GM23338 (cell line): ENCODE results near the gene TRIO. TPM values are rescaled to one million over a fixed set of nuclear protein-coding genes. Genes with fewer than 3 reads are reported as not detected.

Experiments
- POLR2AphosphoS5 ChIP-seq: IDR thresholded peaks from 2 replicates; pipeline ENCODE4 v1.6.1; 2016; ENCODE audit warnings: antibody characterized with exemption, low read depth
- REST ChIP-seq: IDR thresholded peaks from one replicate; pipeline ENCODE4 v1.6.1; 2018; ENCODE audit warnings: antibody characterized with exemption; ENCODE audit not compliant: unreplicated experiment
- ZNF114 ChIP-seq: fragments of 250-450 bp; sonication (Bioruptor Pico); IDR thresholded peaks from 2 replicates; pipeline ENCODE4 v1.5.0; 2020; ENCODE audit warnings: mild to moderate bottlenecking, moderate library complexity
- polyA plus RNA-seq: library from polyadenylated mRNA; unstranded; fragments of >200 nt; fragmentation: Nextera tagmentation; extraction: Ambion mirVana; gene quantifications from 2 replicates; pipeline ENCODE4 v1.2.1, GENCODE V29; 2016
- total RNA-seq: library from RNA; depleted of rRNA; stranded (reverse); fragments of >200 nt; shearing (Covaris generic); gene quantifications from 2 replicates; pipeline ENCODE4 v1.2.3, GENCODE V29; 2014
- TF ChIP-seq, protein P1 (sequence below): fragments of 250-450 bp; sonication (Bioruptor Pico); IDR thresholded peaks from 2 replicates; pipeline ENCODE4 v1.5.0; 2020; ENCODE audit warnings: mild to moderate bottlenecking, moderate library complexity
- TF ChIP-seq, protein P2 (sequence below), 2 experiments: fragments of 200-600 bp in 1 of 2; sonication (generic) in 1 of 2; conservative IDR thresholded peaks; 2 replicates each; pipeline versions ENCODE4 v1.5.1 to v1.6.1; 2016 to 2017; ENCODE audit warnings: antibody characterized with exemption in 2 of 2, low read depth in 2 of 2, mild to moderate bottlenecking in 2 of 2, moderate library complexity in 1 of 2

TRIO gene
- total and polyA plus RNA-seq, 2 experiments from 2014 or later, result 13.8 to 113 TPM

DNA sequence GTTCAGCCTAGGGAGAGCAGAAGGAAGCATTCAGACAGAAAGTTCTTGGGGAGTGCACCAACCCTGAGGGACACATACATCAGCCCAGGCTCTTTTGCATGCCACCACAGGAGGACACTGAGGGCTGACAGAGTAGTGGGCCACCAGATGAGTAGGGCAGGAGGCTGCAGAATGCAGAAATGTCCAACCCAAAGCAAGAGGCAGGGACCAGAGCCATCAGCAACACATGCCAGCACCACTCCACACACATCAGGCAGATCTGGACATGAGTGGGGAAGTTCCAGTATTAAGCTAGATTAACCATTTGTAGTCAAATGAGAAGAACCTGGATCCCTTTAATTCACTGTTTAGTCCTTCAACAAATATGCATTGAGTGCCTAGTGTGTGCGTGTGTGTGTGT lies 402.7 kb downstream of the TRIO start (continued):
- TF ChIP-seq, protein P1, sequence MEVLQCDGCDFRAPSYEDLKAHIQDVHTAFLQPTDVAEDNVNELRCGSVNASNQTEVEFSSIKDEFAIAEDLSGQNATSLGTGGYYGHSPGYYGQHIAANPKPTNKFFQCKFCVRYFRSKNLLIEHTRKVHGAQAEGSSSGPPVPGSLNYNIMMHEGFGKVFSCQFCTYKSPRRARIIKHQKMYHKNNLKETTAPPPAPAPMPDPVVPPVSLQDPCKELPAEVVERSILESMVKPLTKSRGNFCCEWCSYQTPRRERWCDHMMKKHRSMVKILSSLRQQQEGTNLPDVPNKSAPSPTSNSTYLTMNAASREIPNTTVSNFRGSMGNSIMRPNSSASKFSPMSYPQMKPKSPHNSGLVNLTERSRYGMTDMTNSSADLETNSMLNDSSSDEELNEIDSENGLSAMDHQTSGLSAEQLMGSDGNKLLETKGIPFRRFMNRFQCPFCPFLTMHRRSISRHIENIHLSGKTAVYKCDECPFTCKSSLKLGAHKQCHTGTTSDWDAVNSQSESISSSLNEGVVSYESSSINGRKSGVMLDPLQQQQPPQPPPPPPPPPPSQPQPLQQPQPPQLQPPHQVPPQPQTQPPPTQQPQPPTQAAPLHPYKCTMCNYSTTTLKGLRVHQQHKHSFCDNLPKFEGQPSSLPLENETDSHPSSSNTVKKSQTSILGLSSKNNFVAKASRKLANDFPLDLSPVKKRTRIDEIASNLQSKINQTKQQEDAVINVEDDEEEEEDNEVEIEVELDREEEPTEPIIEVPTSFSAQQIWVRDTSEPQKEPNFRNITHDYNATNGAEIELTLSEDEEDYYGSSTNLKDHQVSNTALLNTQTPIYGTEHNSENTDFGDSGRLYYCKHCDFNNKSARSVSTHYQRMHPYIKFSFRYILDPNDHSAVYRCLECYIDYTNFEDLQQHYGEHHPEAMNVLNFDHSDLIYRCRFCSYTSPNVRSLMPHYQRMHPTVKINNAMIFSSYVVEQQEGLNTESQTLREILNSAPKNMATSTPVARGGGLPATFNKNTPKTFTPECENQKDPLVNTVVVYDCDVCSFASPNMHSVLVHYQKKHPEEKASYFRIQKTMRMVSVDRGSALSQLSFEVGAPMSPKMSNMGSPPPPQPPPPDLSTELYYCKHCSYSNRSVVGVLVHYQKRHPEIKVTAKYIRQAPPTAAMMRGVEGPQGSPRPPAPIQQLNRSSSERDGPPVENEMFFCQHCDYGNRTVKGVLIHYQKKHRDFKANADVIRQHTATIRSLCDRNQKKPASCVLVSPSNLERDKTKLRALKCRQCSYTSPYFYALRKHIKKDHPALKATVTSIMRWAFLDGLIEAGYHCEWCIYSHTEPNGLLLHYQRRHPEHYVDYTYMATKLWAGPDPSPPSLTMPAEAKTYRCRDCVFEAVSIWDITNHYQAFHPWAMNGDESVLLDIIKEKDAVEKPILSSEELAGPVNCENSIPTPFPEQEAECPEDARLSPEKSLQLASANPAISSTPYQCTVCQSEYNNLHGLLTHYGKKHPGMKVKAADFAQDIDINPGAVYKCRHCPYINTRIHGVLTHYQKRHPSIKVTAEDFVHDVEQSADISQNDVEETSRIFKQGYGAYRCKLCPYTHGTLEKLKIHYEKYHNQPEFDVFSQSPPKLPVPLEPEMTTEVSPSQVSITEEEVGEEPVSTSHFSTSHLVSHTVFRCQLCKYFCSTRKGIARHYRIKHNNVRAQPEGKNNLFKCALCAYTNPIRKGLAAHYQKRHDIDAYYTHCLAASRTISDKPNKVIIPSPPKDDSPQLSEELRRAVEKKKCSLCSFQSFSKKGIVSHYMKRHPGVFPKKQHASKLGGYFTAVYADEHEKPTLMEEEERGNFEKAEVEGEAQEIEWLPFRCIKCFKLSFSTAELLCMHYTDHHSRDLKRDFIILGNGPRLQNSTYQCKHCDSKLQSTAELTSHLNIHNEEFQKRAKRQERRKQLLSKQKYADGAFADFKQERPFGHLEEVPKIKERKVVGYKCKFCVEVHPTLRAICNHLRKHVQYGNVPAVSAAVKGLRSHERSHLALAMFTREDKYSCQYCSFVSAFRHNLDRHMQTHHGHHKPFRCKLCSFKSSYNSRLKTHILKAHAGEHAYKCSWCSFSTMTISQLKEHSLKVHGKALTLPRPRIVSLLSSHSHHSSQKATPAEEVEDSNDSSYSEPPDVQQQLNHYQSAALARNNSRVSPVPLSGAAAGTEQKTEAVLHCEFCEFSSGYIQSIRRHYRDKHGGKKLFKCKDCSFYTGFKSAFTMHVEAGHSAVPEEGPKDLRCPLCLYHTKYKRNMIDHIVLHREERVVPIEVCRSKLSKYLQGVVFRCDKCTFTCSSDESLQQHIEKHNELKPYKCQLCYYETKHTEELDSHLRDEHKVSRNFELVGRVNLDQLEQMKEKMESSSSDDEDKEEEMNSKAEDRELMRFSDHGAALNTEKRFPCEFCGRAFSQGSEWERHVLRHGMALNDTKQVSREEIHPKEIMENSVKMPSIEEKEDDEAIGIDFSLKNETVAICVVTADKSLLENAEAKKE (CRISPR knock-in tag), result no peak
- TF ChIP-seq ZNF114 (CRISPR knock-in tag), result no peak
- TF ChIP-seq REST, result no peak
- no peak for TF ChIP-seq POLR2AphosphoS5
- TF ChIP-seq, protein P2, sequence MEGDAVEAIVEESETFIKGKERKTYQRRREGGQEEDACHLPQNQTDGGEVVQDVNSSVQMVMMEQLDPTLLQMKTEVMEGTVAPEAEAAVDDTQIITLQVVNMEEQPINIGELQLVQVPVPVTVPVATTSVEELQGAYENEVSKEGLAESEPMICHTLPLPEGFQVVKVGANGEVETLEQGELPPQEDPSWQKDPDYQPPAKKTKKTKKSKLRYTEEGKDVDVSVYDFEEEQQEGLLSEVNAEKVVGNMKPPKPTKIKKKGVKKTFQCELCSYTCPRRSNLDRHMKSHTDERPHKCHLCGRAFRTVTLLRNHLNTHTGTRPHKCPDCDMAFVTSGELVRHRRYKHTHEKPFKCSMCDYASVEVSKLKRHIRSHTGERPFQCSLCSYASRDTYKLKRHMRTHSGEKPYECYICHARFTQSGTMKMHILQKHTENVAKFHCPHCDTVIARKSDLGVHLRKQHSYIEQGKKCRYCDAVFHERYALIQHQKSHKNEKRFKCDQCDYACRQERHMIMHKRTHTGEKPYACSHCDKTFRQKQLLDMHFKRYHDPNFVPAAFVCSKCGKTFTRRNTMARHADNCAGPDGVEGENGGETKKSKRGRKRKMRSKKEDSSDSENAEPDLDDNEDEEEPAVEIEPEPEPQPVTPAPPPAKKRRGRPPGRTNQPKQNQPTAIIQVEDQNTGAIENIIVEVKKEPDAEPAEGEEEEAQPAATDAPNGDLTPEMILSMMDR (conservative IDR thresholded peaks at IDR 0.05; ENCODE audit: low read depth in 2 of 2), result no peak
